ENCODE measurements around the gene TMEM203.
"Not testable (repeated sequence)": the region's sequence is repeated elsewhere in the genome, so short reads cannot be mapped to it uniquely, and the experiment has no call there.

Gene TMEM203

GRCh38 chr9:137205126-137206069 lies at the start of gene TMEM203, which contains the start of gene NDOR1:
Gene TMEM203, minus strand, starts transcription at chr9:137205648. Its CDS starts 234 bp downstream, at chr9:137205414.
Gene NDOR1, plus strand, starts transcription at chr9:137205700. Its CDS starts 78 bp downstream, at chr9:137205778.
- DNase-seq = peak; percentile 61

- DNase-seq = peak; percentile 87
Observed at GRCh38 chr9:137254624-137255447, 49.4 kb upstream of the TMEM203 start, which contains the start of gene NELFB. Gene NELFB, plus strand, starts transcription at chr9:137255327.

- DNase-seq = no peak
Observed at GRCh38 chr9:137253717-137254623, 48.5 kb upstream of the TMEM203 start.

GRCh38 chr9:137252555-137253506 lies 47.4 kb upstream of the TMEM203 start:
- no peak for DNase-seq

GRCh38 chr9:137251490-137252268 lies 46.2 kb upstream of the TMEM203 start:
- DNase-seq = no peak

GRCh38 chr9:137251194-137251461 lies 45.7 kb upstream of the TMEM203 start, which contains the start of gene STPG3:
Gene STPG3, plus strand, starts transcription at chr9:137251286. Its CDS starts 1 bp downstream, at chr9:137251287.
- DNase-seq = no peak

- DNase-seq = no peak
Observed at GRCh38 chr9:137250329-137251193, 45.1 kb upstream of the TMEM203 start.

- no peak for DNase-seq
Observed at GRCh38 chr9:137247916-137248175, 42.4 kb upstream of the TMEM203 start.

GRCh38 chr9:137247135-137247915 lies 41.9 kb upstream of the TMEM203 start:
- DNase-seq = no peak

GRCh38 chr9:137245450-137246421 lies 40.3 kb upstream of the TMEM203 start:
- no peak for DNase-seq

GRCh38 chr9:137244486-137245449 lies 39.3 kb upstream of the TMEM203 start:
- DNase-seq = no peak

GRCh38 chr9:137243626-137244485 lies 38.4 kb upstream of the TMEM203 start:
- no peak for DNase-seq

GRCh38 chr9:137243266-137243625 lies 37.8 kb upstream of the TMEM203 start:
- DNase-seq = not testable (repeated sequence)

- no peak for DNase-seq
Observed at GRCh38 chr9:137242269-137243203, 37.1 kb upstream of the TMEM203 start.
